Endothelial cell of umbilical vein (primary cell): Measurements from ENCODE around the gene TARS1.

Experiments used
- EZH2 ChIP-seq: IDR thresholded peaks from 2 replicates; pipeline ENCODE4 v1.6.1; 2012; ENCODE audit warnings: borderline replicate concordance, low read depth, mild to moderate bottlenecking, moderate library complexity, low read length, inconsistent platforms; ENCODE audit not compliant: severe bottlenecking
- GATA2 ChIP-seq: IDR thresholded peaks from 2 replicates; pipeline ENCODE4 v1.7.0; 2011; ENCODE audit warnings: low read depth, mild to moderate bottlenecking, moderate library complexity, mixed read lengths, low read length; ENCODE audit not compliant: insufficient read length, insufficient read depth
- MYC ChIP-seq: IDR thresholded peaks from one replicate; pipeline ENCODE4 v1.6.1; 2011; ENCODE audit warnings: mild to moderate bottlenecking, low read depth, low read length
- POLR2A ChIP-seq: IDR thresholded peaks from 2 replicates; pipeline ENCODE4 v1.6.1; 2012; ENCODE audit warnings: low read depth, mild to moderate bottlenecking, control low read depth, low read length
- POLR2AphosphoS5 ChIP-seq: IDR thresholded peaks from 2 replicates; pipeline ENCODE4 v1.6.1; 2012; ENCODE audit warnings: low read depth, mild to moderate bottlenecking, control low read depth, low read length, moderate library complexity; ENCODE audit not compliant: insufficient read depth
- TF ChIP-seq, protein P1 (sequence below), 2 donors: IDR thresholded peaks; 1 replicate in 1 of 2; 2 replicates in 1 of 2; pipeline ENCODE4 v1.5.1; 2011; ENCODE audit warnings: low read length in 2 of 2, mild to moderate bottlenecking in 2 of 2, moderate library complexity in 2 of 2, control low read depth in 1 of 2, inconsistent platforms in 1 of 2, low read depth in 1 of 2; ENCODE audit not compliant: insufficient read depth in 1 of 2; ENCODE audit errors: extremely low read depth in 1 of 2
- TF ChIP-seq, protein P2 (sequence below): IDR thresholded peaks from 2 replicates; pipeline ENCODE4 v1.6.1; 2011; ENCODE audit not compliant: insufficient read depth, insufficient read length

DNA sequence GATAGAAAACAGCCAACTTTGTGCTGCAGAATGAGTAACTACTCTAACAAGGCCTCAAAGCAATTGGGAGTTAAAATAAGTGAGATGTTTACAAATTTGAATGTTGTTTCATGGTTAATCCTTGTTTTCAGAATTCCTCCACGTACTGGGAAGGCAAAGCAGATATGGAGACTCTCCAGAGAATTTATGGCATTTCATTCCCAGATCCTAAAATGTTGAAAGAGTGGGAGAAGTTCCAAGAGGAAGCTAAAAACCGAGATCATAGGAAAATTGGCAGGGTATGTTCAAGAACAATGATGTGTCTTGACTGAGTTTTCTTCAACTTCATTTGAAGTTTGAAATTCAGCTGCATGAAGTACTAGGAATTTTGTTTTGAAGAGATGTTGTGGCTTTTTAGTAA is 16.4 kb downstream of the TARS1 start:
- TF ChIP-seq, protein P1, sequence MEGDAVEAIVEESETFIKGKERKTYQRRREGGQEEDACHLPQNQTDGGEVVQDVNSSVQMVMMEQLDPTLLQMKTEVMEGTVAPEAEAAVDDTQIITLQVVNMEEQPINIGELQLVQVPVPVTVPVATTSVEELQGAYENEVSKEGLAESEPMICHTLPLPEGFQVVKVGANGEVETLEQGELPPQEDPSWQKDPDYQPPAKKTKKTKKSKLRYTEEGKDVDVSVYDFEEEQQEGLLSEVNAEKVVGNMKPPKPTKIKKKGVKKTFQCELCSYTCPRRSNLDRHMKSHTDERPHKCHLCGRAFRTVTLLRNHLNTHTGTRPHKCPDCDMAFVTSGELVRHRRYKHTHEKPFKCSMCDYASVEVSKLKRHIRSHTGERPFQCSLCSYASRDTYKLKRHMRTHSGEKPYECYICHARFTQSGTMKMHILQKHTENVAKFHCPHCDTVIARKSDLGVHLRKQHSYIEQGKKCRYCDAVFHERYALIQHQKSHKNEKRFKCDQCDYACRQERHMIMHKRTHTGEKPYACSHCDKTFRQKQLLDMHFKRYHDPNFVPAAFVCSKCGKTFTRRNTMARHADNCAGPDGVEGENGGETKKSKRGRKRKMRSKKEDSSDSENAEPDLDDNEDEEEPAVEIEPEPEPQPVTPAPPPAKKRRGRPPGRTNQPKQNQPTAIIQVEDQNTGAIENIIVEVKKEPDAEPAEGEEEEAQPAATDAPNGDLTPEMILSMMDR (IDR thresholded peaks at IDR 0.05; ENCODE audit: extremely low read depth in 1 of 2, insufficient read depth in 1 of 2, low read depth in 1 of 2, low read length in 2 of 2): no peak
- no peak for TF ChIP-seq POLR2A
- TF ChIP-seq GATA2: no peak
- TF ChIP-seq, protein P2, sequence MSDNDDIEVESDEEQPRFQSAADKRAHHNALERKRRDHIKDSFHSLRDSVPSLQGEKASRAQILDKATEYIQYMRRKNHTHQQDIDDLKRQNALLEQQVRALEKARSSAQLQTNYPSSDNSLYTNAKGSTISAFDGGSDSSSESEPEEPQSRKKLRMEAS: no peak
- no peak for TF ChIP-seq EZH2
- no peak for TF ChIP-seq POLR2AphosphoS5
- TF ChIP-seq MYC: no peak
